NCI-H446 (cell line): ENCODE results near the gene ARHGEF1.
"Not testable (repeated sequence)": the region's sequence is repeated elsewhere in the genome, so short reads cannot be mapped to it uniquely, and the experiment has no call there.

ENCODE experiments used
- DNase-seq, 2 experiments: peaks; one replicate each; lab custom pipeline; 2025; lab: John Stamatoyannopoulos, UW

The ARHGEF1 gene

DNA sequence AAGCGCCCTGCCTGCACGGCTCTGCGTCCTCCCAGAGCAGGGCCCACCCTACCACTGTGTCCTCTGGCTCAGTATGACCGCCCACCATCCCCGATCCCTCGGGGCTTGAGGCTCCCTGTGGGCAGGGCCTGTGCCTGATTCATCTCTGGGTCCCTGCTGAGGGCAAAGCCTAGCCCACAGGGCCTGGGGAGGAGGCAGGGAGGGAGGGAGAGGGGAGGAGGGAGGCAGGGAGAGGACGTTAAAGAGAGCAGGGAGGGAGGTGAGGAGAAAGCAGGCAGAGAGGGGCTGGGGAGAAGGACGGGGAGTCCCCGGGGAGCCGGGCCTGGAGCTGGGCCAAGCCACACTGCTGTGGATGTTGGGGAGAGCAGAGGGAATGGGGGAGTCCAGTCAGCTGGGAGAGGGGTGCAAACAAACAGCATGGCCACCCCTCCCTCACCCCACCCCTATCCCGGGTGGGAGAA is 49.3 kb downstream of the ARHGEF1 start:
- no peak for DNase-seq

DNA sequence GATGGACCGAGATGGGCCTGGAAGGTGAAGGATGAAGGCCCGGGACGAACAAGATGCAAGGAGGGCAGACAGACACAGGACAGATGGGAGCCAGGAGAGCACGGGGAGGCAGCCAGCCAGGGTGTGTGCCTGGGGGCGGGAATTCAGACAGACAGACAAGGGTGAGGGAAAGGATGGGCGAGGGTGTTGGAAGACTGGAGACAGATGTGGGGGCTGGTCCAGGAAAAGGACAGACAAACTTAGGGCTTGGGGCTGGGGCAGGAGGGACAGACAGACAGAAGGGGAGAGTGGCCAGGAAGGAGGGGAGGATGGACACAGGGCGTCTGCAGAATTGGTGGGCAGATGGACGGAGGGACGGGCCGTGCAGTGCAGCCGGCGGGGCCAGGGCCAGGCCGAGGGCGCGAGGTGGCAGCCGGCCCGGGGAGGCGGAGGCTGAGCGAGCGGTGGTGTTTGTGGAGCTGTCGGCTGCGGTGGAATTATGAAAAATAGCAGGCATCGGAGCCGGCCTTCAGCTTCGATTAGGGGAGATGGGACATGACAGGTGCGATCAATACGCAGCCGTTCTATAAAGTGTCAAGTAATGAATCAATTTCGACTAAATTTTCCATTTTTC is 49.8 kb downstream of the ARHGEF1 start:
- DNase-seq = peak in 1 of 2 experiments; percentile 58

DNA sequence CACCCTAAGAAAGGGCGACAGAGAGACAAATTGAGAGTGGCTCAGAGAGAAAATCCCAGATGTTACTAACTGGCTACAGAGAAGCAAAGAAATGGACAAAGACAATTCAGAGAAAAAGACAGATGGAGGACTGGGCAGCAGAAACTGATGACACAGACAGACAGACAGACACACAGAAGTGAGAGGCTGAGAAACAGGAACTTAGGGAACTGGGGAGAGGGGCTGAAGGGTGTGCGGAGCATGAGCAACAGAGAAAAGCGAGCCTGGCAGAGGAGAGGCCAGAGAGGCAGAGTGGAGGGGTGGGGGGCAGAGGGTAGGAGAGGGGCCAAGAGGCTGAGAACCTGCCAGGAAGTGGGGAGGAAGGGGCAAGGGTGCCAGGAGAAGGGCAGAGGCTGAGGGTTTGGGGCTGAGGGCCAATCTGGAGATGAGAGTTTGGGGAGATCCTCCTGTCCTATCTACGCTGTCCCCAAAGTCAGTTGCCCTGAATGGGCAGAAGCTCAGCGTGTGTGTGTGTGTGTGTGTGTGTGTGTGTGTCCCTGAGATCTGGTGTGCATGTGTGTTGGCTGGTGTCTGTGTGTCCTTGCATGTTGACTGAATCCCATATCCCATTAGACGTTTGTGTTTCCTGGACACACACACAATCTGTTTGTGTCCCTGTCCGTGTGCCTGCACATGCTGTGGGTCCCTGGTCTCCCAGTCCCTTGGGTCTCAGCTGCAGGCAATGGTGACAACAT is 50.9 kb downstream of the ARHGEF1 start:
- no peak for DNase-seq

DNA sequence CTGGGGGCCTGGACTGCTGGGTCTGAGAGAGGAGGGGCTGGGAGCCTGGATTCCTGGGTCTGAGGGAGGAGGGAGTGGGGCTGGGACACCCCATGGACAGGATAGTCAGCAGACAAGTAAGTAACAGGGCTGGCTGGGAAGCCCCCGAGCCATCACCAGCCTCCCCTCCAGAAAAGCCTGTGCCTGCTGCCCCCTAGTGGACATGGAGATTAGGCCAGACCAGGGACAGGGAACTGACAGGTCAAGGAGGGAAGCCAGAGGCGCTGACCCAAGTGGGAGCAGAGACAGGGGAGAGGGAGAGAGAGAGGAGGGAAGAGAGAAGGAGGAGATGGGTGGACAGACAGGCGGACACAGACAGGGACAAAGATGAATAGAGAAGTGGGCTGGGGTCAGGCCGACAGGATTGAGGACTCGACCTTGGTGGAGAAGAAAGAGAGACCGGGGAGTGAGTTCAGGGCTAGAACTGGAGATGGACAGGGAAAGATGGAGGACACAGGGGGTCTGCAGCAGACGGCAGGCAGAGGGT is 51.9 kb downstream of the ARHGEF1 start:
- DNase-seq = peak; percentile 31 to 63

DNA sequence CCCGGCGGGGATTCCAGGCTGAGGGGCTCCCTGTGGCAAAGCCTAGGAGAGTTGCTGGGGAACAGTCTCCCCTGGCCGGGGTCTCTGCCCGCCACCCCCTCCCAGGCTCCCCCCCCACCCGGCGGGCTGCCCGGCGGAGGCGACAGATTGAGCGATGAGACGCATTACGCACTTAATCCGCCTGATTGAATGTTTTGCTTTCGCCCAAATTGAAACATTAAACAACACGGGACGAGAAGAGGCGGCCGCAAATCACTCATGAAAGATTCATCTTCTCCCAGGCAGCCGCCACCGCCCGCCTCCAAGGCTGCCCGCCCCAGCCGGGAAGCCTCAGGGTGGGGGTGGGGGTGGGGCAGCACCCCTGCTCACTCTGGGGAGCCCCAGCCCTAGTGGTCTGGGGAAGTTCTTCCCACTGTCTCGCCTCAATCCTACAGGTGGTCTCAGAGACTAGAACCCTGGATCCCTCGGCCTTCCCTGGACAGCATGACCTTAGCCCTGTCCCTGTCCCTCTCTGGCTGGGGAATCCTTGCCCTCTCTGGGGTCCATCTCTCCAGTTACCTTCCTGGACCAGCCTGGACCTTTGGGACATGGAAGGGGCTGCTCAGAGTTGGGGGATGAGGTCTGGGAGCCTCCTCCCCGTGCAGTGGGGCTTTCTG is 52.9 kb downstream of the ARHGEF1 start:
- no peak for DNase-seq

DNA sequence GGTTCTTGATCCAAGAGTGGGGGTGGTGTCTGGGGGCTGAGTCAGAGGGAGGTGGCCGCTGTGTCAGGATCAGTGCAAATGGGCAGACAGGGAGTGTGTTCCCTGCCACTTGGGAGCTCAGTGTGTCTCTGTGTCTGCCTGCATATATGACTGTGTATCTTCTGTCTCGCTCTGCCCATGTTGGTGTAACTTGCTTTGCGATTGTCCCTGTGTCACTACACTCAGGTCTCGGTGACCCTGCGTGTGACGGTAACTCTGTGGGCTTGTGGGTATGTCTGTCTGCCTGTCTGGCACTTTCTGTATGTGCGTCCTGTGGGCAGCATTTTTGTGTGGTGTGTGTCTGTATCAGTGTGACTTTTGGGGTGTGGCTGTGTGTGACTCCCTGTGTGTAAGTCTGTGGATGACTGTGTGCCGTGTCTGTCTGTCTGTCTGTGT is 53.4 kb downstream of the ARHGEF1 start:
- no peak for DNase-seq

DNA sequence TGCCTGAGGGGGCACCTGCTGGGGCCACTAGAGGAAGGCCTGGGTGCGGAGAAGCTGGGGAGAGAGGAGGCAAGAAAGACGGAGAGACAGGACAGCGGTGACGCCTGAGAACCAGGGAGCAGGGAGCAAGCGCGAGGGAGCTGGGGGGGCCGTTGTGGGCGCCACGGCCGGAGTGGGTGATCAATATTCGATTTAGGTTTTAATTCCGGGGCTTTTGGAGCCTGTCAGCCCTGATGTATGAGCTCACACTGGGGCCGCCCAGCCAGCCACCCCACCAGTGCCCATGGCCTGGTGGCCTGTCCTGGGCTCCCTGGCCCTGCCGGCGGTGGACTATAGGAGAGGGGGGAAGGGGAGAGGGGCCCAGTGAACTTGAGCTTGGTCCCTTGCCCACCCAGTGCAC is 54.0 kb downstream of the ARHGEF1 start:
- DNase-seq = no peak

DNA sequence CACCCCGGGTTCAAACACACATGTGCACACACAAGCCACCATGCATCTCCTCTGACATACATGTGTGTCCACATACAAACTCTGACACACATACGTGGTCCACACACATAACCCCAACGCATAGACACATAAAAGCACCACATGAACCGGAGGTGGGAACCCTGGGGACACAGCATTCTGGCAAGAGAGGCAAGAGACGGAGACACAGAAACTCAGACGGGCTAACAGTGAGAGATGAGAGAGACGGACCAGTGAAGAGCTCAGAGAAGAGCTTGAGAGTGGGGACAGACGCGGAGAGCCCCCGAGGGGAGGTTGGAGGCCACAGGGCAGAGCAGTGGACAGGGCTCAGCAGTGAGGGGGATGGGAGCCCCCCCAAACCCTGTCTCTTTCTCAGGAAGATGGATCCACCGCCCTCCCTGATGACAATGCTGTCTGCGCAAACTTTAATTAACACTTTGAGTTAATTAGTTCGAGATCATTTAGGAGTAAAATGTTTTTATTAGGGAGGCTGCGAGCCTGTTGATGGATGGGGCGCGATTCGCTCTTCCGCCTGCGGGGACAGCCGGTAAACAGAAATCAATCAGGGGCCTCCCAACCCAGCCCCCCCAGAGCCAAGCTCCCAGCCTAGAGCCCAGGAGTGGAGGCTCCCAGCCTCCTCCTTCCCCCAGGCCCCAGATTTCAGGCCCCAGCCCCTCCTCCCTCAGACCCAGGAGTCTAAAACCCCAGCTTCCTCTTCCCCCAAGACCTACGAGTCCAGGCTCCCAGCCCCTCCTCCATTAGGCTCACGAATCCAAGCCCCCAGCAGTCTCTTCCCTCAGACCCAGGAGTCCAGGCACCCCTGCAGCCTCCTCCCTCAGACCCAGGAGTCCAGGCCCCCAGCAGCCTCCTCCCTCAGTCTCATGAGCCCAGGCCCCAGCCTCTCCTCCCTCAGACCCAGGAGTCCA is 54.8 kb downstream of the ARHGEF1 start:
- no peak for DNase-seq

DNA sequence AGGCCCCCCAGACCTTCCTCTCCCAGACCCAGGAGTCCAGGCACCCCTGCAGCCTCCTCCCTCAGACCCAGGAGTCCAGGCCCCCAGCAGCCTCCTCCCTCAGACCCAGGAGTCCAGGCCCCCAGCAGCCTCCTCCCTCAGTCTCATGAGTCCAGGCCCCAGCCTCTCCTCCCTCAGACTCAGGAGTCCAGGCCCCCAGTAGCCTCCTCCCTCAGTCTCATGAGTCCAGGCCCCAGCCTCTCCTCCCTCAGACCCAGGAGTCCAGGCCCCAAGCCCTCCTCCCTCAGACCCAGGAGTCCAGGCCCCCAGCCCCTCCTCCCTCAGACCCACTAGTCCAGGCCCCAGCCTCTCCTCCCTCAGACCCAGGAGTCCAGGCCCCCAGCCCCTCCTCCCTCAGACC is 56.2 kb downstream of the ARHGEF1 start:
- DNase-seq = not testable (repeated sequence)

DNA sequence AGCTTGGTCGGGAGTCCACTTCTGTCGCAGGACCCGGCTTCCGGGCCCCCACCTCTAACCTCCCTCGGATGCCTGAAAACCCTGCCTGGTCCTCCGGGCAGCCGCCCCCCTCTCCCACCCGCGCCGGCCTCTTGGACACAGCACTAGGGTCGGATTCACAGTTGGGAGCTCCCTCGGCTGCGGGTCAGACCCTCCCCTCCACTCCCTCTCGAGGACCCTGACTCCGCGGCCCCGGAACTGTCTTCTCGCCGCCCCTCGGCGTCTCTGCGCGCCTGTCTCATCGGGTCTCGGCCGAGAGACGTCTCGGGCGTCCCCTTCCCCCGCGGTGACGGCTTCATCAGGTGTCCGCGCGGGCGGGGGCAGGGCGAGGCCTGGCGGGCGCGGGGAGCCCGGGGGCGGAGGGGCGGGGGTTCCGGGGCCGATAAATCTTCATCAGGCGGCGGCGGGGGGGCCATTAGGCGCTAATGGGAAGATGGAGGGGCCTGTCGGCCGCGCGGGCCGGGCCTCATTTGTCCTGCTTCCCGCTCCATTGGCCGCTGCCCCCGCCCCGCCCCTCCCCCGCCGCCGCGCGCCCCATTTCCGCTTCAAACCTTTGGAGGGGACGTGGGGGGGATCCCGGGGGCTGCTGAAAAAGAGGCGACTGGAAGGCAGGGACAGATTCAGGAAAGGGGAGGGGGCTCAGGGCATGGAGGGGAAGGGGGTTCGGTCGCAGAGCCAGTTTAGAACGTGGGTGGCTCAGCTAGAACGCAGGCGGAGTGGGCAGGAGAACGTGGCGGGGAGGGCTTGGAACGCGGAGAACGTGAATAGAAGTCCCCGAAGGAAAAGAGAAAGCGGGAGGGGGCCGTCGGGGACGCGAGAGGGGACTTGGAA is 57.1 kb downstream of the ARHGEF1 start:
- no peak for DNase-seq

DNA sequence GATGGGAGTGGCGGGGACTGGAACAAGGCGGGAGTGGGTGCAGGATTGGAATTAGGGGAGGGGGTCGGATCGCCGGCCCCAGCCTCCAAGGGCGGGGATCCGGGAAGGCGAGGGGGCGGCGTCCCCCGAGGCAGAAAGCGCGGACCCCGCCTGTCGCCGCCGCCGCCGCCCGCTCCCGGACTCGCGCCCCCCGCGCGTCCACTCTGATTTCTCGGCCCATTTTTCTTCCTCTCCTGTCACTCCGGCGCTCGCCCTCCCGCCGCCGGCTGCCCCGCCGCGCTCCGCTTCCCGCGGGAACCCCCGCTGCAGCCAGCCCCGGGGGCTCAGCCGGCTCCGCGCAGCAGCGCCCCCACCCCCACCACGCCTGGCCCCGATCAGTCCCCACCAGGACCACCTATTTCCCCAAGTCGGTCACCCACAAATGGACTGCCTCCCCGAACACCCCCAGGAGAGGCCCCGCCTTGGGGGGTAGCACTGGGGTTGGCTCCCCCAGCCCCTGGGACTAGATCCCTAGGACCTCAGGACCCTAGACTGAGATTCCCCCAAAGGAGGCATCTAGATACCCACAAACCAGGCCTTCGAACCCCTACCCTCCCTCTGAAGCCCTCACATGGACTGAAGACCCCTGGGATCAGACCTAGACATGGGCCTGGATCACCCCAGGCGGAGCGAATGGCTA is 57.9 kb downstream of the ARHGEF1 start:
- DNase-seq = no peak

DNA sequence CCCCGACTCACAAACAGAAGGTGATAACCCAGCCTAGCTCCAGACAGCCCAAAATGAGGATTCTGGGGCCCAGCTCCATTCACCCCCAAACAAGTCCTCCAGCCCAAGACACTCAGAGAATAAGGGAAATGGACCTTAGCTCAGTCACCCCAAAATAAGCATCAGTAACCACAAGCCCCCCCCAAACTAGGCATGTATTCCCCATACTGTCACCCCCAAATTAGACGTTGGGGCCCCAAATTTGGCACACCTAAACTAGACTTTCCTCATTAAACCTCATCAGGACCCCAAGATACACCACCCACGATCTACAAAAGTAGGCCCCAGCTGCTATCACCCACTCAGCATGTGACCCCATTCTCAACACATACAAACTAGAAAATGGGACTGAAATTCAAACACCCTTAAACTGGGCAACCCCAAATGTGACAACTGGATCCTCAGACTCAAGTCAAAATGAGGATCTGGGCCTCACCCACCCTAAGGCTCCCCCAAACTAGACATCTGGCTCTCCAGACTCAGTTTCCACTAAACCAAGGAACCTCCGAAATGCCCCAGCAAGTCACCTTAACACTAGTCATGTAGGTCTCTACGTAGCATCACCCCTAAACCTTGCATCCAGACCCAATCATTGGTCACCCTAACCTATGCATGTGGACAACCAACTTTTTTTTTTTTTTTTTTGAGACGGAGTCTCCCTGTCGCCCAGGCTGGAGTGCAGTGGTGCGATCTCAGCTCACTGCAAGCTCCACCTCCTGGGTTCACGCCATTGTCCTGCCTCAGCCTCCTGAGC is 58.6 kb downstream of the ARHGEF1 start:
- no peak for DNase-seq

DNA sequence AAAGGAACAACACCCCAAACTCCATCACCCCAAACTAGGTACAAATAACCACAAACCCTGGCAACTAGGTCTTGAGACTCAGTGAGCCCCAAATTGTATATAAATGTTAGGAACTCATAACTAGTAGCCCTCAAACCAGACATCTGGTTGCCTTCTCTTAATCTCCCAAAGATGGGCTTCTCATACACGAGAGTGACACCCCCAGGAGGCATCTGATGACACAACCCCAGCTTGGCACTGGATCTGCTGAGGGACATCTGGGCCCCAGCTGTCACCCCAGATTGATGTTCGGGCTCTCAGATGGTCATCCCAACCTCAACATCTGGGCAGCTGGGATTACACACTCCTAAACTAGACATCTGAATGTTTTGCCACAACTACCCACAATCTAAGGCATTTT is 61.4 kb downstream of the ARHGEF1 start:
- no peak for DNase-seq

DNA sequence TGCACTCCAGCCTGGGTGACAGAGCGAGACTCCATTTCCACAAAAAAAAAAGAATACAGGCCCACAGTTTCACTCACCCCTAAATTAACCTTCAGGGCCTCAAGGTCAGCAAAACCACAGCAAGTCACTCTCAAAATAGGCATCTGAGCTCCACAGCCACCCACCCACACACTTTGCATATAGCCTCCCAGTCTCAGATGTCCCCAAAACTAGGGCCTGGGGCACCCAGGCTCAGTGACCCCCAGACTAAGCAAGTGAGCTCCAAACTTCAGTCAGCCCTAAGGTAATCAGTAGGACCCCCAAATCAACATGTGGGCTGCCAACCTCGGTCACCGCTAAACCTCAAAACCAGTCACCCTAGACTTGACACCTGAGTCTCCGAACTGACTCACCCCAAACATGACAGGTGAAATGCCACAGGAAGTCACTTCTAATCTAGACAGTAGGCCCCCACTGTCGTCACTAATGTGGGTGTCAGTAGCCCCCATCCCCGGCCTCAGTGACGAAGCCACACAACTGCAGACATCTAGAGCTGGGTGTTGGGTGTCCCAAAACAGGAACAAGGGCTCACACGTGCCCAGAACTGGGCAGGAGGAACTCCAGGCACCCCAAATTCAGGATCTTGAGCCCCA is 62.3 kb downstream of the ARHGEF1 start:
- no peak for DNase-seq

DNA sequence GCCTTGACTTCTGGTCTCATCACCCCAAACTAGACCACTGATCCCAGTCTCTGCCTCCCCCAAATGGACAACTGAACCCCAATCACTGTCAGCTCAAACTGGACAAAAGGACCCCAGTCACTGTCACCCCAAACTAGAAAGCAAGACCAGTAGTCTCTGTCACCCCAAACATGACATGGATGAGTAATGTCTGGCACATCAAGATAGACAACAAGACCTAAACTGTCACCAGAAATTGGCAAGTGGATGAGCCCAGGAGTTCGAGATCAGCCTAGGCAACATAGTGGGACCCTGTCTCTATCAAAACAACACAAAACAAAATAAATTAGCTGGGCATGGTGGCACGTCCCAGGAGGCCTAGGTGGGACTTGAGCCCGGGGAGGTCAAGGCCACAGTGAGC is 64.1 kb downstream of the ARHGEF1 start:
- DNase-seq = no peak

DNA sequence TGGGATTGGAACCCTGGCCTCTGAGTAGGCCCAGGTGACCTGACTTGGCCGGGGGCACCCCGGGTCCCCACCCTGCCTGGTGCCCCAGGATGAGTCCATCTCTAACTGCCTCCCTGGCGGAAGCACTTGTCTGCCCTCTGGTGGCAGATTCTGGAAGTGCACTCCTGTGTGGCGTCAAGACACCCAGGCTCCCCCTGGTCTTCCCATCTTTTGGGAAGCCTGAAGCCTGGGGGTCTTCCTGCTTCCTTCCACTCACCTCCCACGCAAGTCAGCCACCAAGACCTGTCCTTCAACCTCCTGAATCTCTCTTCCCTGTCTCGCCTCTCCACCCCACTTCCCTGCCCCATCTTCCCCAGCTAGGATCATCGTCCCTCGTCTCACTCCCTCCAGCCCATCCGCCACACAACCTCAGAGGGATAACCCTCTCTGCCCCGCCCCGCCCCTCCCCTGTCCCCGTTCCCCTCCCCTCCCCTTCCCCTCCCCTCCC is 68.7 kb downstream of the ARHGEF1 start:
- peak; percentile 76 to 90 for DNase-seq

DNA sequence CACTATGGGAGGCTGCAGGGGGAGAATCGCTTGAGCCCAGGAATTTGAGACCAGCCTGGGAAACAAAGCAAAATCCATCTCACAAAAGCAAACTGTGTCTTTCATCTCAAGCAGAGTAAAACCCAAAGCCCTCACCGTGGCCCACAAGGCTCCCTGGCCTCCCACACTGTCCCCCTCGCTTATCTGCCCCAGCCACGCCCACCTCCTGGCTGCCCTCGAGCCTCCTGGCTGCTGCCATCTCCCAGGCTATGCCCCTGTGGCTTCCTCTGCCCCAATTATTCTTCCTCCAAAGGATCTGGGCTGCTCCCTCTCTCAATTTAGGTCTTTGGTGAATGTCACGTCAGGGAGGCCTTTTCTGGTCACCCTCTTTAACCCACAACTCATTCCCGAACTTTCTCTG is 72.5 kb downstream of the ARHGEF1 start:
- no peak for DNase-seq

DNA sequence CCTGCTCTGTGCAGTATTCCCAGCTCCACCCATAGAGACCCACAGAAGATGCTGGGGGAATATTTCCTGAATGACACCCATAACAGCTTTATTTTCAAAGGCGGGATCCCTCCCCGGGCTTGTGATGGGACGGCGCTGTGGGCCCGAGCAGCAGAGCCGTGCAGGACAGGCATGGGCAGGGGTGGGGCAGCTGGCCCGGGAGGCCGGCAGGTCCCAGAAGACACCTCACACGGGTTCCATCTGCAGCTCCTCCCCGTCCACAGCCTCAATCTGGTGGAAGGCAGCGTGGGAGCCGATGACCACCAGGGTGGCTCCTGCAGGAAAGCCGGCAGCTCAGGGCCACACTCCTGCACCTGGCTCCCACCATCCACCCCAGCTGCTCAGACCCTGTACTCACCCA is 73.6 kb downstream of the ARHGEF1 start:
- no peak for DNase-seq
